Activated CD8-positive, alpha-beta memory T cell treated with anti-CD3 and anti-CD28 coated beads for 24 hours (primary cell): ENCODE results near the gene WIPI1.
"Not testable (repeated sequence)": the region's sequence is repeated elsewhere in the genome, so short reads cannot be mapped to it uniquely, and the experiment has no call there.

Experiments
- DNase-seq: peaks from one replicate; pipeline ENCODE4 v3.0.0-alpha.2; 2020

WIPI1 gene

DNA sequence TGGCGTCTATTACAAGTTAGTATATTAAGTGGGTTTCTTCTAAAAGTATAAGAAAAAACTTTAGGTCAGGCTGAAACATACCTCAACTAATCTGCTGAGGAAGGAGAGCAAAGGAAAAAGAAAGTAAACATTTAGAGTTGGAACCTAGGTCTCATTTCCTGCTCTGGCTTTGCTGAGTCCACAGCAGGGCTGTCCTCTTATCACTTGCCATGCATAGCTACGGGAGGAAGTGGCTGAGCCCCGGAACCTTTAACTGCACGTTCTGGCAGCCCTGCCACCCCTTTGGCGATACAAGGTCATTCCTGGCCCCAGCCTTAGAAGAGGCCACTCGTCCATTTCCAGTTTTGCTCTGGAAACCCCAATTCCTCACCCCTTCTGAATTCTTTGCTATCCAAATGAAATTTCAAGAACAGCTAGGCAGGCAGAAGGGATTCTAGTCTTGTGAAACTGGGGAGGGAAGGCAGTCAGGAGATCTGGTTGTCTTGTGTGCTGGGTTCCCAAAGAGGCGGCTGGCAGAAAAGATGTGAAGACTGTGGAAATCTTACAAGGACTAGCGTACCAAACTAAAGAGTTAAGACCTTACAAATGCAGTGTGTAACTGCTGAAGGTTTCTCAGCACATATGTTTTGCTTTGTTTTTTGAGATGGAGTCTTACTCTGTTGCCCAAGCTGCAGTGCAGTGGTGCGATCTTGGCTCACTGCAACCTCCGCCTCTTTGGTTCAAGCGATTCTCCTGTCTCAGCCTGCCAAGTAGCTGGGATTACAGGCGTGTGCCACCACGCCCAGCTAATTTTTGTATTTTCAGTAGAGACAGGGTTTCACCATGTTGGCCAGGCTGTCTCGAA is 19.1 kb downstream of the WIPI1 start:
- peak; percentile 70 for DNase-seq

DNA sequence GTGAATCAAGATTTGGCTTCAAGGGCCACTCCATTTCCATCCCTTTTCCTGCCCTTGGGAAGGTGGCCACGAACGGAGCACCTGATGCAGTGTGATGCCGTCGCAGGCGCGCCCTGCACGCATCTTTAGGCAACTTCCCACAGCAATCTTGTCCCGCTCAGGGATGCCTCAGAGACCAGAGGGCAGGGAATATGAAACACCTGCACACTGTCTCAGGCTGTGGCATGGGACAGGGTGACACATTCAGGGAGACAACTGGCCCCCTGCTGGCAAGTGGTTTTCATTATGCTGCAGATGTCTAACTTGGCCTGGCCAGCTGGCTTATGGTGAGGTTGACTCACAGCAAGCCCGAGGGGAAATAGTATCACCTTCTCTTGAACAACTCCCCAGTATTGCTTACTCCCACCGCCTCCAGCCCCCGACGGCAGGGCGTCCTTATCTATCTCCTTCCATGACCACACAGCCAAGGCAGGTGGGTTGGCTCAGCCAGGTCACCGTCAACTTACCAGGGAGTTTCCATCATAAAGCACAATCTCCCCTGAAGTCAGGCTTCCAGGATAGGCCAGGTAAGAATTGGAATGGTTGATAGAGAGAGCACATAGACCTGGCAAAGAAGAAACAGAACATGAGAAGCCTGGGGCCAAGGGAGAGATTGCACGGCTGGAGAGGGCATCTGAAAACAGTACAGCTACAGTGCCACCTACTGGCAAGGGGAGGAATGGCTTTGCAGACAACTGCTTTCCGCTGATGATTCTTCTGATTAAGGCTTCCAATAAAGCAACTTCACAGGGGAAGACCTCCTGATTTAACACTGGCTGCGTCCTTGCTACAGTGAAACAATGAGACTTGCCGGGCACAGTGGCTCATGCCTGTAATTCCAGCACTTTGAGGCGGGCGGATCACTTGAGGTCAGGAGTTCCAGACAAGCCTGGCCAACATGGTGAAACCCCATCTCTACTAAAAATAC is 21.1 kb downstream of the WIPI1 start:
- DNase-seq = peak; percentile 91

DNA sequence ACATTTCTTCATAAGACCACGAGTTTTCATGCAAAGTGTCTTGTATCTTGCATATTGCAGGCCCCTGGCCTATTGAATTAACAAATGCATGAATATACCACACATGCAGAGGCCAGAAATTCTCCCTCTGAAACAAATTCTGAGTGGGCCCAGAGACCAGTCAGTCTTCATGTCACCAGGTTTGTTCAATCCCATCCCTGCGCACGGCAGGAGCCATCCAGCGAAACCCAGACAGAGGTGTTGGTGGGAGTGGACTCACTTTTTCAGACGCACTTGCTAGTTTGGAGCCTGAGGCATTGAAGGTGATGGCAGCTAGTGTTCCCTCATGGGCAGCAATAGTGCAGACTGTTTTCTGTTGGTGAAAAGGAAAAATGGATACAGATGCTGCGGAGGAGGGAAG is 21.9 kb downstream of the WIPI1 start:
- peak; percentile 43 for DNase-seq

DNA sequence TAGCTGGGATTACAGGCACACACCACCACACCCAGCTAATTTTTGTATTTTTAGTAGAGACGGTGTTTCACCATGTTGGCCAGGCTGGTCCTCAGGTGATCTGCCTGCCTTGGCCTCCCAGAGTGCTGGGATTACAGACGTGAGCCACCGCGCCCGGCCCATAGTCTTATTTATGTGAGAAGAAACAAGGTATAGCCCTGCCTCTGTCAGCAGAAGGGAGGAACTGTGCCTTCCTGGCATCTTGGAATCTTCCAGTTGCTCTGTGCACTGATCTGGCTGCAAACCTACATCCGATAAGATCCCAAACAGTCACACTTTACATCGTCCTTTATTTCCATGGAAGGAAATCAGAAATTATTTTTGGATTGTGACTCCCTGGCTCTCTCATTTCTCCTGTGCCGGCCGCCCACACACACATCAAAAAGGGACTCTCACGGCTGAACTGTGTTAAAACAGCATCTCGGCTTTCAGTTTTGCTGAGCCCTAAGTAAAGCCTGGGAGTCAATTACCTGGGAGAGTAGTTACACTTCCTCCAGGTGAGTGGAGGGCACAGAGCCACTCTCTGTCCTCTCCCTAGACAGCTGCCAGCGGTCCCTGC is 23.3 kb downstream of the WIPI1 start:
- peak; percentile 30 for DNase-seq

DNA sequence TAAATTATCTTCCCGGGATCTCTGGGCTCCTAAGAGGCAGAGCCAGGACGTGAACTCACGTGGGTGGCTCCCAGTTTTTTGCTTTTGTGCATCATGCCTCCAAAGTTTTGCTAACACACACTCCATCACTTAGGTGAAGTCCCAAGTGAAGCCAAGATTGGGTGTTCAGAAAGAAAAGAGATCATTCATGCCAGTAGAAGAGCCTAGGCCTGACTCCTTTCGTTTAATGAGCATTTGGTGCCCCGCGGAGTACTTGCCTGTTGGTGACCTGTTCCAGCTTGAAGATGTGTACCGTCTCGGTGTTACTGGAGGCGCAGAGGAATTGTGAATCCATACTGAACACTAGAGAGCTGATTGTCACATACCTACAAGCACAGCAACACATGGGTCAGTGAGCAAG is 24.1 kb downstream of the WIPI1 start:
- DNase-seq = peak; percentile 26

DNA sequence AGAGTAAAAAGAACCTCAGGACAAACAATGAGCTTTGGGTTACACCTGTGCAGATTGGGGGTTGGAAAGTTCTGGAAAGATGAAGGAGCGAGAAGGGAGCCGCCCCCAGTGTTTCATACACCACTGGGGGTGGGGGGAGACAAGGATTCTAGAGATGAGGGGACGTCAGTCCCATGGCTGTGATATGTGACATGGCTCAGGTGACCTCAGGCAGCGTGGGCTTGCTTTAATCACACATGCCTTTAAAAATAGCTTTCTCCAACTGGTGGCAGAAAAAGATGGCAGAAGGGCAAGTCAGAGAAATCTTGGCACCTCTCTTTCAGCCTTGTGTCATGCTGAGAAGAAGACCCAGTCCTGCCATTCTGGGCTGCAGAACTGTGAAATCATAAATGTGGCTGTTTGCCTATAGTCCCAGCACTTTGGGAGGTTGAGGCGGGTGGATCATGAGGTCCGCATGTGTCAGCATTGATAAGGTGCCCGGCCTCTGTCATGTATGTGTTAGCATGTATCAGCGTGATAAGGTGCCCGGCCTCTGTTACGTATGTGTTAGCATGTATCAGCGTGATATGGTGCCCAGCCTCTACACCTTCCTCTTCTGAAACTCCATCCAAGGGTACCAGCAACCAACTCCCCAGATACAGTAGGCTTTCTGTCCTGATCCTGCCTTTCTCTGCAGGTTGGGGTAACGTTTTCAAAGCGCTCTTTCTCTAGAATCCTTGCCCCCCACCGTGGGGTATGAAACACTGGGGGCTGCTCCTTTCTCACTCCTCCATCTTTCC is 25.0 kb downstream of the WIPI1 start:
- DNase-seq = peak; percentile 49

DNA sequence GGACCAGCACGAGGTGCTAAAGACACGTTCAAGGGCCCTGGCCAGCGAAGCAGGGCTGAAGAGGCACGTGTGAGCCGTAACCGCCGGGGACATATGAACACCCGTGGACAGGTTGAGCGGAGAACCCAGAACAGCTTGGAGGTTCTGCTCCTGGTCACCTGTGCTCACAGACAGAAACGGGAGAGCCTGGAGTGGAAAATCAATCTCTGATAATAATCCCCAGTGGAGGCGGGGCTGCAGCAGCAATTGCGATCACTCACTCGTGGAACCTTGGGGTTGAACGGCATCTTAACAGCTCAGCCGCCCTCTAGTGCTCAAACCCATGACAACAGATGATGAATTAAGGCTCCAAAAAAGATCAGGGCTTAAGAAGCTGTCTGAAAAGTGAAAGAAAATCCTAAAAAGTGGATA is 25.6 kb downstream of the WIPI1 start:
- DNase-seq = peak; percentile 64

DNA sequence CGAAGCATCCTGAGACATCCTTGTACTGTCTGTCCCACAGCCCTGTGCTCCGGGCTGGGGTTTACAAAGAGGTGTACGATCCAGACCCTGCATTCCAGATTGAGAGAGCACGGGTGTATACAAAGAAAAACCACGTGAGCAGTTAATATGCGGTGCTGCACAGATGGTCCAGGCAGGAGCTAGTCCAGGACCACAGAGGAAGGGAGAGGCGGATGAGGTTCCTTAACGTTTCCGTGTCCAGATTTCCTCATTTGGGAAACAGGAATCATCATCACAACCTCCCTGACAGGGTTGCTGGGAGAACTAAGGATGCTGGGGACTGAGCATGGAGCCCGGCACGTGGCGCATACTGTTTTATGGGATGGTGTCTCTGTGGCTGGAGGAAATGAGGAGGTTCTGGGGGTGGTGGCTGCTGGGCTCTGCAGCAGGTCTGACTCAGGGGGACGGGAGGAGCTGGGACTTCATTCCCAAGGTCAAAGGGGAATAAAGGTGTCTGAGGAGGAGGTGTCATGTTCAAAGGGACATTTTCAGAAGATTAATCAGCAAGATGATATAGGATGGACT is 26.2 kb downstream of the WIPI1 start:
- no peak for DNase-seq

DNA sequence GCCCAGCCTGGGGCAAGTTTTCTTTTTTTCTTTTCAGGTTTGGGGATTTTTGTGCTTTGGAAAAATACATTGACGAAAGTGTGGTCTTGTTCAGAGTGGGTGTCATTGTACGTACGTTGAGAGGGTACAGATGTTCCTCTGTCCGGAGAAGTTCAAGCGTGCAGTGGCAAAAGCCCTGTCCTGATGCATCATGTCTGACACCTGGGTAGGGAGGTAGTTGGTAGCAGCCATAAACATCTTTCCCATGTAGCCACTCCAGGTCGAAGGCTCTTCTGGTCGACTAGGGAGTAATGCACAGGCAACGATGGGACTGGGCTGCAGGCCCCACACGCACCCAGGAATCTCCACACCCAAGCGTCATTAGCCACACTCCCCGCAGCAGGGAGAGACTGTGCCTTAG is 27.4 kb downstream of the WIPI1 start:
- DNase-seq = no peak

DNA sequence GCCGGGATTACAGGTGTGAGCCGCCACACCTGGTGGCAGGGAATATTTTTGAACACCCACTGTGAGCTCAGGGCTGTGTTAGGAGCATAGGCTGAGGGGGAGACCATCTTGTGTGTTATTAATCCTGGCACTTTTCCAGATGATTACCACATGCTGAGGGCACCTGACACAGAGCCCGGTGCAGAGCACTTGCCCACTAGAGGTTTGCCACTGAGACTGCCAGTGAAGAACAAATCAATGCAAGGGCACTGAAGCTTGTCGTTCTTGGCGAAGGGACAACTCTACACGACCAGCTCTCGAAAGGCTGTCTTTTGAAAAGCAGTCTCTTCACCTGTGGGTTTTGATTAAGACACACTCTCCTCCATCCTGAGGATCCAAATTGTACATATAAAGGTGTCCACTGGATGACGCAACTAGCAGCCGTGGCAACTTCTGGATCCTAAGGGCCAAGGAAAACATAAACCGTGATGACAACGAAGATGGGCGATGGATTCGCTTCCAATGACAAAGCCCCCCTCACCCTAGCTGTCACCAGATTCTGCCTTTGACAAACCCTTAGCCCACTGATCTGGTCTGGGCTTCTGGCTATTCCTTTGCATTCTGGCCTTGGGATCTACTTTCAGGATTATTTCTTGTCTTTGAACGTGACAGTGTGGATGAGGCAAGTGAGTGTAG is 28.7 kb downstream of the WIPI1 start:
- no peak for DNase-seq

DNA sequence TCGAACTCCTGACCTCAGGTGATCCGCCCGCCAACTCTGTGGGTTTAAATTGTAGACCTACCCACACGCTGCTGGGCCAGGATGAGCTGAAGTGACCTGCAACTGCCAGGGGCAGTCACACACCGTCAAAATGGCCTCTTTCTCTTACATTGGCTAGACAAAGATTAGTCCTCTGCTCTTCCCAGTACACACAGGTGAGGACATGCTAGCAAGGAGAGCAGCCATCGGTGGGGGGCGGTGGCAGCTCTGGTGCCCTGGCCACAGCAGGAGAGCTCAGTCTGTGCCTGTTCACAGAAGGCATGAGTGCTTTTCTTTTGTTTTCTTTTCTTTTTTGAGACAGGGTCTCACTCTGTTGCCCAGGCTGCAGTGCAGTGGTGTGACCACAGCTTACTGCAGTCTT is 29.7 kb downstream of the WIPI1 start:
- DNase-seq = no peak

DNA sequence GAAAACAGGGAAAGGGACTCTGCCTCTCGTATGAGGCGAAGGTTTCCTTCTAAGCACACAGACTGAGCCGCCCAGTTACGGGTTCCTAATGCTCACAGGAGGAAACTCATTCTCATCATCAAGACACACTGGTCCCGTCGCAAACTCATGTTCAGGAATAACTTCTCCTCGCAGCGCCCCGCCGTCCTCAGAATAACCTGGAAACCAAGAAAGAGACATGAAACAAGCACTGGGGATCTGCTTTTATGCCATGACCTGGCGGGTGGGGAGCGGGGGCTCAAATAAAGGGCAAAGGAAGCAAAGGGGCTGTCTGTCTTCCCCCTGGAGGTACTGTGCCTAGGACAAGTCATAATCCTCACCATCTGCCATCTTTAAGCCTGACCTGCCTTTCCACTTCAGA is 31.3 kb downstream of the WIPI1 start:
- no peak for DNase-seq

DNA sequence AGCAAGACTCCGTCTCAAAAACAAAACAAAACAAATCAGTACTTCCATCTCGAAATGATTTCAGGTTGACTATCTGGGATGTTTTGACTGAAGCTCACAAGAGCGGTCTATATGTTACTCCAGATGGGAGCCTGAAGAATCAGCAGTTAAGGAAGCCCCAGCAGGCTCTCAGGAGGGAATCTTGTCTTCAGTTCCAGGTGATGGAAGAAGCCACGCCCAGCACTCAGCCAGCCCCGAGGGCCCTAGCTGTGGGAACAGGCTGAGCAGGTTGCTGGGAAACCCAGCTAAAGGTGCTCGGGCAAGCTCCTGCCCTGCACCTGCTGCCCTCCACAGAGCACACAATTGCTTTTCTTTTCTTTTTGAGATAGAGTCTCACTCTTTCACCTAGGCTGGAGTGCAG is 32.4 kb downstream of the WIPI1 start:
- no peak for DNase-seq

DNA sequence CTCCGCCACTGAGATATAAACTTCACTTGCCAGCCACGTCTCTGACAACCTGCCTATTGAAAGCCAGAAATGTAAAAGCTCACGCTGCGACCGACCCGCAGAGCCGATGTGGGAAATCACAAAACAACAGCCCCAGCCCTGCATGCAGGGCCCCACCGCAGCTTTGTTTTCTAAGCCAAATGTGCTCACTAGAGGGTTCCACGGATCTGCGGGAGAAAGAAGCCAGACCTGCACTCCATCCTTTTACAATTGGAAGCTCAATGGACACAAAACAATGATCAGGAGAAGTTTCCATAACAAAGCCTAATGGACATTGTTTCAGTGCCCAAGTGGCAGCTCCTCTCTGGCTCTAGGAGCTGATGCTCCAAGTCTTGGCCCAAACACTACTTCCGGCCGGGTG is 33.1 kb downstream of the WIPI1 start:
- DNase-seq = no peak

DNA sequence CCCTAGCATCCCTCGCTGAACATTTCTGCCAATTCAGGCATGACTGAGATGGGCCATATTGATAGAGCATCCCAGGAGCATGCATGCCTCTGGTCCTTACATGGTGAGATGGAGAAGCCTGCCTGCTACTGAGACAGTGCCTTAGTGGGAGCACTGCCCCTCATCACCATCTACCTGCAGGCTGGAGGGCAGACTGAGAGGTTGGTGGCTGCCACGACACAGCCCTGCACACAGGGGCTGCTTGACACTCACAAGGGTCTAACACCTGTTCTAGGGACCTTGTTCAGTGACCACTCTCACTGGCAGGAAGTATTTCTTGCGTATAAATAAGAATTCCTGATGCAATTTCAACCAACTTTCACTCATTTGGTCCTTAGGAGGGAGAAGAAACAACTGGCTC is 34.0 kb downstream of the WIPI1 start:
- no peak for DNase-seq

DNA sequence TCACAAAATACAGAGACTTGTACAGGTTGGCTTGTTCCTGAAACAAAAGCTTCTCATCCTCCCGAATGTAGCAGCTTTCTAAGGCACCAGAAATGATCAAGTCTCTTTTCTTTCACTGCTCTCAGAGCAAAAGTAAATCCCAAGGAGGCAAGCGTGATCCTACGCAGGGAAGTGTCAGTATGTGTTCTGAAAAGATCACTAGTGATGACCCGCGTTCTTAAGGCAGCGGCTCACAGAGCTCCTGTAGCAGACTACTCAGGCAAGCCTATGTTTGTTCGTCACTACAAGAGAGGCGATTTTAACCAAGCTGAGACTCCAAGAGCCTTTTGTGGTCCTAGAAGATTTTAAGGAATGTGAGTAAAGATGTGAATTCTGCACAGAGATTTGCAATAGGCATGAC is 34.5 kb downstream of the WIPI1 start:
- no peak for DNase-seq

DNA sequence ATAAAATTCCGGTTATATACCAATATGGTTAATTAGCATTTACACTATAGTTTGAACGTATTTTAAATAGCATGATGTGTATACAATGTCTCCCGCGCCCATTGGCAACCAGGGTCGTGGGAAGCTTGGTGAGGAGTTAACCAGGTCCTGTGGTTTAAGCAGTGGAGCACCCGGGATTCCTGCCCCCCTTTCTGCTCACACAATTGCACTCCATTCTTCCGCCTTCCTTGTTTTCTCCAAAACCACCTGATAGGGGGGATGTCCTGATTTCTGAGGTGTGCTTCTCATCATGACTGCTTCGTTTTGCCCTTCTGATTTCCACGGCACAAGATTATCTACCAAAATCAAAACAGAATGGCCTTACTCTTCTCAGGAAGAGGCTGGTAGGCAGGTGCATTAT is 35.8 kb downstream of the WIPI1 start:
- no peak for DNase-seq

DNA sequence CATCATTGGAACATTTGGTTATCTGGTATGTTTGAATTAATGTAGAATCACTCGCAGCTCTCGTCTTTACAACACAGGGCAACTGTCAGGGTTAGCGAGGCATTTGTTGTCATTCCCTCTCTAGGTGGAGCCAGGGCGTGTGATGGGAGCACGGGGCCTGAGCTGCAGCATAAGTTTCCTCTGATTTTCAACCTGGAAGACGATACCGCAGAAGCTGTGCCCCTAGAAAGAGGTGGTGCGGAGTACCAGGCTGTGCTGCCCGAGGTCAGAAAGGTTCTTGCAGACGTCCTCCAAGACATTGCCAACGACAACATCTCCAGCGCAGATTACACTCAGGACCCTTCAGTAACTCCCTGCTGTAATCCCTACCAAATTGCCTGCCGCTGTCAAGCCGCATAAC is 37.2 kb downstream of the WIPI1 start:
- no peak for DNase-seq

DNA sequence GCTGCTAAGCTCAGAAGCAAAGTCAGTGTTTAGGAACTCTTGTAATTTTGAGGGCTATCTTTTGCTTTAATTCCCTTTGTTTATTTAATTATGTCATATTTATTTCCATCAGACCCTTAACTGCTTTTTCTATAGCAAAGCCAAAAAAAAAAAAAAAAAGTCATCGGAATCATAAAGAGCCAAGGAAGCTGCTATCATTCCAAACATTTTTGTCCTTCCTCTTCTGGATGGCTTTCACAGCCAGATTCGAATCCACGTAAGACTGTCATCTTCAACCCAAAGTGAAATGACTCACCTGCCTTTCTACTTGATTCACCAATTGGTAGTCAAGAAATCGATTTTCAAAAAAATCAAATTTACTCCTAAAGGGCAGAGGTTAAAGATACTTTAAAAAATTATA is 38.4 kb downstream of the WIPI1 start:
- no peak for DNase-seq

DNA sequence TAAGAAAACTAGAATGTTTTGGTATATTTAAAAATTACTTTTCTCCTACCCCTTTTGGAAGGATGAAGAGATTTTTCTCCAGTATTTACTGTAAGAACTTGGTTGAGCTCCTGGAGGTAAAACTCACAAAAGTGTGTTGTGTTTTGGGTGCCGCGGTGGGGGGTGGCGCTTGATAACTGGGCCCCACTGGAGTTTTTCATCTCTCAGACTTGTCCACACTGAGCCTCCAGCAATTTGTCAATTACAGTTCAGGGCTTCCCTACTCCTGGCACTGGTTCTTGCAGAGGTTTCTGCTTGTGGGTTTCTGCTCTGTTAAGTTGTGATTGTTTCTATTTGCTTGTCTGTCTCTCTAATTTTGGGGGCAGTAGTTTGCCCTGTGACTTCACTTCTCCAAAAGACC is 40.0 kb downstream of the WIPI1 start:
- DNase-seq = no peak

DNA sequence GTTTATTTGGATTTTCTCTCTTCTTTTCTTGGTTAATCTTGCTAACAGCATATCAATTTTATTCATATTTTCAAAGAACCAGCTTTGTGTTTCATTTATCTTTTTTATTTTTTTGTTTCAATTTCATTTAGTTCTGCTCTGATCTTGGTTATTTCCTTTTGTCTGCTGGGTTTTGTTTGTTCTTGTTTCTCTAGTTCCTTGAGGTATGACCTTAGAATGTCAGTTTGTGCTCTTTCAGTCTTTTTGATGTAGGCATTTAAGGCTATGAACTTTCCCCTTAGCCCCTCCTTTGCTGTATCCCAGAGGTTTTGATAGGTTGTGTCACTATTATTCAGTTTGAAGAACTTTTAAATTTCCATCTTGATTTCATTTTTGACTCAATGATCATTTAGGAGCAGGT is 42.4 kb downstream of the WIPI1 start:
- DNase-seq = not testable (repeated sequence)
